Right atrium auricular region (tissue), 2 donors: ENCODE data around the gene KIRREL1. TPM values are rescaled to one million over a fixed set of nuclear protein-coding genes. Genes with fewer than 3 reads are reported as not detected.

Experiments used
- DNase-seq: peaks from one replicate; pipeline ENCODE4 v3.0.0-alpha.2; 2019; ENCODE audit warnings: low spot score
- H3K27ac ChIP-seq, 2 donors: fragments of 200-600 bp; sonication (generic); 1 replicate in 1 of 2; 2 replicates in 1 of 2; pipeline ENCODE4 v1.5.1; 2016 to 2019
- H3K27me3 ChIP-seq, 2 donors: fragments of 200-600 bp; sonication (generic); one replicate each; pipeline versions ENCODE4 v1.5.1 to v1.6.0; 2017 to 2019
- H3K36me3 ChIP-seq: fragments of 200-600 bp; sonication (generic); one replicate; pipeline ENCODE4 v1.5.1; 2016
- H3K4me1 ChIP-seq, 2 donors: fragments of 200-600 bp; sonication (generic); one replicate each; pipeline versions ENCODE4 v1.5.1 to v1.6.0; 2017 to 2019
- H3K4me3 ChIP-seq, 2 donors: fragments of 200-600 bp; sonication (generic); 1 replicate in 1 of 2; 2 replicates in 1 of 2; pipeline ENCODE4 v1.5.1; 2017 to 2019; ENCODE audit warnings: mild to moderate bottlenecking in 1 of 2, moderate library complexity in 1 of 2
- H3K9me3 ChIP-seq, 2 donors: fragments of 200-600 bp; sonication (generic); one replicate each; pipeline ENCODE4 v1.5.1; 2019
- CTCF ChIP-seq, 2 donors: fragments of 200-600 bp; sonication (generic); IDR thresholded peaks; one replicate each; pipeline ENCODE4 v1.5.1; 2019; ENCODE audit warnings: antibody characterized with exemption in 2 of 2
- total RNA-seq, 2 donors: library from RNA; depleted of rRNA; stranded (reverse); fragments of >200 nt; gene quantifications; one replicate each; pipeline ENCODE4 v1.1.0, GENCODE V29; 2016

The KIRREL1 gene
- total RNA-seq, 2 donors from 2014 or later = 12.3 to 21.9 TPM

GRCh38 chr1:157975228-157975950 lies 18.1 kb upstream of the KIRREL1 start:
- Histone ChIP-seq H3K4me3 (no peak overlapping the region), H3K9me3 (no peaks in the 10 kb centered on the region), H3K4me1 (peaks cover 0 to 12% of the 10 kb centered on the region in 2 donors), H3K27ac (no peak overlapping the region), H3K36me3 (no peaks in the 10 kb centered on the region), H3K27me3 (no peaks in the 10 kb centered on the region)
- no peak for TF ChIP-seq CTCF (IDR thresholded peaks at IDR 0.05)
- DNase-seq = no peak

- Histone ChIP-seq H3K9me3 (no peaks in the 10 kb centered on the region), H3K27ac (no peak overlapping the region), H3K4me3 (no peak overlapping the region), H3K36me3 (no peaks in the 10 kb centered on the region), H3K27me3 (no peaks in the 10 kb centered on the region), H3K4me1 (peaks cover 0 to 12% of the 10 kb centered on the region in 2 donors)
- TF ChIP-seq CTCF (IDR thresholded peaks at IDR 0.05) = no peak
- no peak for DNase-seq
Observed at GRCh38 chr1:157976888-157977287, 16.6 kb upstream of the KIRREL1 start.

- H3K27me3 ChIP-seq = no peaks in the 10 kb centered on the region
- H3K9me3 ChIP-seq = no peaks in the 10 kb centered on the region
- peak overlapping the region in 1 of 2 donors; percentile 42 for H3K4me3 ChIP-seq
- no peak overlapping the region for H3K27ac ChIP-seq
- H3K36me3 ChIP-seq = no peaks in the 10 kb centered on the region
- TF ChIP-seq CTCF (IDR thresholded peaks at IDR 0.05) = no peak
- peaks cover 0 to 12% of the 10 kb centered on the region in 2 donors for H3K4me1 ChIP-seq
- no peak for DNase-seq
Observed at GRCh38 chr1:157978586-157979403, 14.7 kb upstream of the KIRREL1 start.

- Histone ChIP-seq H3K36me3 (no peaks in the 10 kb centered on the region), H3K27ac (no peak overlapping the region), H3K27me3 (no peaks in the 10 kb centered on the region), H3K4me1 (peaks cover 0 to 12% of the 10 kb centered on the region in 2 donors), H3K9me3 (no peaks in the 10 kb centered on the region), H3K4me3 (no peak overlapping the region)
- DNase-seq = no peak
- TF ChIP-seq CTCF (IDR thresholded peaks at IDR 0.05) = no peak
Observed at GRCh38 chr1:157982136-157982535, 11.3 kb upstream of the KIRREL1 start.

GRCh38 chr1:157983787-157984186 lies 9.7 kb upstream of the KIRREL1 start:
- Histone ChIP-seq H3K27ac (no peak overlapping the region), H3K4me3 (no peak overlapping the region), H3K4me1 (peaks cover 0 to 5% of the 10 kb centered on the region in 2 donors), H3K9me3 (no peaks in the 10 kb centered on the region), H3K27me3 (no peaks in the 10 kb centered on the region), H3K36me3 (no peaks in the 10 kb centered on the region)
- DNase-seq = no peak
- TF ChIP-seq CTCF (IDR thresholded peaks at IDR 0.05) = no peak
